HCT116 (cell line): ENCODE results near the gene FAM200B. TPM values are rescaled to one million over a fixed set of nuclear protein-coding genes. Genes with fewer than 3 reads are reported as not detected.

Experiments used
- ATAC-seq: fragments of 200-7000 bp; cut with Tn5 transposase; 2 replicates; pipeline ENCODE4 v1.9.1; 2020; ENCODE audit warnings: mild to moderate bottlenecking, moderate library complexity
- BruUV-seq: library from RNA; stranded (reverse); fragments of 400-500 nt; replicated peaks from 2 replicates; lab custom pipeline; 2021; lab: Mats Ljungman, UMichigan
- CTCF ChIA-PET: fragments of 300-600 bp; sonication (Branson Sonifier 250); formaldehyde crosslinking; loops from one replicate; lab custom pipeline; 2021; ENCODE audit warnings: antibody characterized with exemption; lab: Charles Lee
- POLR2A ChIA-PET: fragments of 300-600, 350-600 bp; sonication (Branson Sonifier 250); formaldehyde crosslinking; loops from one replicate; lab custom pipeline; 2021; ENCODE audit warnings: antibody characterized with exemption; lab: Charles Lee
- RAD21 ChIA-PET, 2 experiments: fragments of 300-600 bp; sonication (Branson Sonifier 250); formaldehyde crosslinking; loops; one replicate each; lab custom pipeline; 2023; ENCODE audit warnings: low total read pairs in 2 of 2; ENCODE audit not compliant: uncharacterized antibody in 2 of 2, unreplicated experiment in 2 of 2, low non-redundant PET in 1 of 2; lab: Charles Lee
- DNase-seq: peaks from one replicate; pipeline ENCODE4 v3.0.0-alpha.2; 2010; ENCODE audit warnings: low read depth, low spot score
- H2AFZ ChIP-seq: fragments of 200-600 bp; shearing (Covaris generic), sonication (generic); 2 replicates; pipeline ENCODE4 v1.6.1; 2017; ENCODE audit warnings: low read depth, mixed run types, mixed read lengths, antibody characterized with exemption, low read length; ENCODE audit not compliant: poor library complexity, severe bottlenecking
- H3K27ac ChIP-seq: 2 replicates; pipeline ENCODE4 v1.5.1; 2012; ENCODE audit warnings: low read depth, low read length
- H3K27me3 ChIP-seq: fragments of 200-600 bp; sonication (generic); 2 replicates; pipeline ENCODE4 v1.6.1; 2016; ENCODE audit warnings: mixed run types, low read length, mixed read lengths; ENCODE audit not compliant: insufficient read depth
- H3K36me3 ChIP-seq, 2 experiments: fragments of 200-500 bp in 1 of 2; fragments of 200-600 bp in 1 of 2; sonication (Bioruptor generic) in 1 of 2; sonication (generic) in 1 of 2; 2 replicates each; pipeline versions ENCODE4 v1.5.1 to v1.6.1; 2014 to 2016; ENCODE audit warnings: low read length in 2 of 2, inconsistent platforms in 1 of 2, mixed read lengths in 1 of 2, mixed run types in 1 of 2; ENCODE audit not compliant: insufficient read depth in 2 of 2, control insufficient read depth in 1 of 2
- H3K4me1 ChIP-seq, 2 experiments: fragments of 200-600 bp in 1 of 2; sonication (generic) in 1 of 2; 2 replicates each; pipeline versions ENCODE4 v1.5.1 to v1.6.1; 2012 to 2017; ENCODE audit warnings: low read length in 2 of 2, inconsistent platforms in 1 of 2, mild to moderate bottlenecking in 1 of 2, mixed read lengths in 1 of 2, mixed run types in 1 of 2, moderate library complexity in 1 of 2; ENCODE audit not compliant: insufficient read depth in 2 of 2, control insufficient read depth in 1 of 2
- H3K4me2 ChIP-seq: fragments of 200-600 bp; sonication (generic); 2 replicates; pipeline ENCODE4 v1.6.1; 2017; ENCODE audit warnings: mixed run types, low read length, mixed read lengths
- H3K4me3 ChIP-seq, 2 experiments: fragments of 200-600 bp in 1 of 2; sonication (generic) in 1 of 2; replicated peaks in 1 of 2; 2 replicates each; pipeline ENCODE4 v1.5.1; 2011 to 2016; ENCODE audit warnings: low read length in 2 of 2, control low read depth in 1 of 2, low read depth in 1 of 2, mild to moderate bottlenecking in 1 of 2, mixed read lengths in 1 of 2, mixed run types in 1 of 2
- H3K79me2 ChIP-seq: fragments of 200-600 bp; sonication (generic); 2 replicates; pipeline ENCODE4 v1.6.1; 2017; ENCODE audit warnings: mild to moderate bottlenecking, mixed run types, low read length, moderate library complexity, mixed read lengths; ENCODE audit not compliant: insufficient read depth
- H3K9ac ChIP-seq: fragments of 200-600 bp; sonication (generic); 2 replicates; pipeline ENCODE4 v1.6.1; 2016; ENCODE audit warnings: low read length, mixed read lengths
- H3K9me2 ChIP-seq: fragments of 200-600 bp; sonication (generic), shearing (Covaris generic); 2 replicates; pipeline ENCODE4 v1.6.1; 2017; ENCODE audit warnings: mixed run types, mild to moderate bottlenecking, moderate library complexity; ENCODE audit not compliant: insufficient read depth
- H3K9me3 ChIP-seq, 2 experiments: fragments of 200-500 bp in 1 of 2; fragments of 200-600 bp in 1 of 2; sonication (Bioruptor generic) in 1 of 2; sonication (generic) in 1 of 2; 2 replicates each; pipeline ENCODE4 v1.6.1; 2014 to 2017; ENCODE audit warnings: low read length in 2 of 2, mixed read lengths in 2 of 2, inconsistent platforms in 1 of 2, low read depth in 1 of 2, mild to moderate bottlenecking in 1 of 2, mixed run types in 1 of 2, moderate library complexity in 1 of 2; ENCODE audit not compliant: control insufficient read depth in 1 of 2, insufficient read depth in 1 of 2
- H4K20me1 ChIP-seq: fragments of 200-600 bp; sonication (generic), shearing (Covaris generic); 2 replicates; pipeline ENCODE4 v1.6.1; 2017; ENCODE audit warnings: mixed run types, mild to moderate bottlenecking, moderate library complexity; ENCODE audit not compliant: insufficient read depth
- CBX3 ChIP-seq: IDR thresholded peaks from 2 replicates; pipeline ENCODE4 v1.6.1; 2012; ENCODE audit warnings: low read depth
- CTCF ChIP-seq, 3 experiments: fragments of 200-600 bp in 1 of 3; sonication (generic) in 1 of 3; IDR thresholded peaks in 2 of 3; conservative IDR thresholded peaks in 1 of 3; 2 replicates each; pipeline ENCODE4 v1.5.1; 2012 to 2017; ENCODE audit warnings: low read depth in 2 of 3, low read length in 2 of 3, antibody characterized with exemption in 1 of 3, borderline replicate concordance in 1 of 3, control low read depth in 1 of 3, mild to moderate bottlenecking in 1 of 3, mixed read lengths in 1 of 3, mixed run types in 1 of 3, moderate library complexity in 1 of 3; ENCODE audit not compliant: insufficient read depth in 1 of 3
- EGR1 ChIP-seq: IDR thresholded peaks from 2 replicates; pipeline ENCODE4 v1.6.1; 2012; ENCODE audit warnings: low read depth
- EZH2 ChIP-seq: fragments of 200-600 bp; sonication (generic); IDR thresholded peaks from 2 replicates; pipeline ENCODE4 v1.6.1; 2017; ENCODE audit warnings: antibody characterized with exemption, mixed run types
- FOSL1 ChIP-seq: IDR thresholded peaks from 2 replicates; pipeline ENCODE4 v1.6.1; 2012; ENCODE audit warnings: low read depth
- POLR2A ChIP-seq: IDR thresholded peaks from 2 replicates; pipeline ENCODE4 v1.7.0; 2011; ENCODE audit warnings: borderline replicate concordance; ENCODE audit not compliant: insufficient read depth, insufficient read length; ENCODE audit errors: extremely low read depth
- POLR2AphosphoS5 ChIP-seq: IDR thresholded peaks from 2 replicates; pipeline ENCODE4 v1.6.1; 2011; ENCODE audit warnings: mild to moderate bottlenecking, low read depth, low read length, moderate library complexity
- RAD21 ChIP-seq: IDR thresholded peaks from 2 replicates; pipeline ENCODE4 v1.6.1; 2012; ENCODE audit warnings: low read depth, mild to moderate bottlenecking
- REST ChIP-seq: IDR thresholded peaks from 2 replicates; pipeline ENCODE4 v1.6.1; 2012; ENCODE audit warnings: low read depth
- SIN3A ChIP-seq: IDR thresholded peaks from 2 replicates; pipeline ENCODE4 v1.6.1; 2012; ENCODE audit warnings: low read depth
- SRF ChIP-seq: IDR thresholded peaks from 2 replicates; pipeline ENCODE4 v1.6.1; 2012; ENCODE audit warnings: low read depth
- TCF7L2 ChIP-seq: IDR thresholded peaks from 2 replicates; pipeline ENCODE4 v1.7.0; 2011; ENCODE audit warnings: borderline replicate concordance, inconsistent platforms; ENCODE audit not compliant: insufficient read depth, insufficient read length; ENCODE audit errors: extremely low read depth
- YY1 ChIP-seq: IDR thresholded peaks from 2 replicates; pipeline ENCODE4 v1.6.1; 2011; ENCODE audit warnings: low read length, low read depth, moderate library complexity, mild to moderate bottlenecking; ENCODE audit not compliant: insufficient replicate concordance; ENCODE audit errors: extremely low read depth
- ZFX ChIP-seq: fragments of 450-650 bp; IDR thresholded peaks from 2 replicates; pipeline ENCODE4 v1.6.1; 2017
- intact Hi-C: fragments of 100-400 bp; cut with micrococcal nuclease; formaldehyde crosslinking; loops from 2 replicates; pipeline ENCODE4 v1.10.0; 2022
- total RNA-seq: library from RNA; stranded (reverse); gene quantifications from one replicate; pipeline ENCODE4 v1.2.1, GENCODE V29; 2021; ENCODE audit not compliant: unreplicated experiment

FAM200B gene
- total RNA-seq, 1 experiment from 2014 or later = 26.1 TPM

- TF ChIP-seq RAD21 (no peak), CBX3 (no peak), CTCF (IDR thresholded peaks at IDR 0.05 in 2 of 3, conservative IDR thresholded peaks at IDR 0.05 in 1 of 3; ENCODE audit: borderline replicate concordance in 1 of 3, insufficient read depth in 1 of 3, low read depth in 2 of 3, low read length in 2 of 3) (no peak), SIN3A (no peak), POLR2AphosphoS5 (no peak), EZH2 (no peak), REST (no peak), TCF7L2 (no peak), POLR2A (no peak), YY1 (no peak), EGR1 (no peak), ZFX (no peak), FOSL1 (no peak), SRF (no peak)
- Histone ChIP-seq H3K27me3 (no peaks in the 10 kb centered on the region), H3K4me3 (no peak overlapping the region), H3K4me2 (no peak overlapping the region), H3K9me3 (no peaks in the 10 kb centered on the region), H2AFZ (no peak overlapping the region), H3K36me3 (no peaks in the 10 kb centered on the region), H3K79me2 (no peaks in the 10 kb centered on the region), H4K20me1 (no peaks in the 10 kb centered on the region), H3K9me2 (no peaks in the 10 kb centered on the region), H3K27ac (no peak overlapping the region), H3K9ac (no peak overlapping the region), H3K4me1 (peaks cover 0 to 5% of the 10 kb centered on the region in 2 experiments; a peak in 1 of 4 replicates)
- BruUV-seq = no TSS peak
- ATAC-seq = no peak
- ChIA-PET POLR2A (no interaction called here), RAD21 (no interaction called here), CTCF (no interaction called here)
- no peak for DNase-seq
- intact Hi-C loops = no loop called here
Measured at GRCh38 chr4:15720851-15721250, 39.2 kb downstream of the FAM200B start.
